ENCODE results near the gene TMC2. TPM values are rescaled to one million over a fixed set of nuclear protein-coding genes. Genes with fewer than 3 reads are reported as not detected.

The TMC2 gene
- total and polyA plus RNA-seq, 7 experiments from 2014 or later: 0.15 TPM; not detected in 6

Small RNA genes within 50 kb of the gene (microRNA-seq; reads per million reads assigned to microRNA genes)
- gene MIR1292 (ENCODE audit: borderline microRNAs expressed): 7.3 reads per million, percentile 11 among the genes with 10 or more reads in this experiment

Other genes starting within 250 kb of the TMC2 start
- not detected for gene TGM3, start 240.6 kb upstream of the TMC2 start, total RNA-seq
- not detected for gene TGM3, start 240.6 kb upstream of the TMC2 start, polyA plus RNA-seq
- not detected for gene TGM6, start 155.7 kb upstream of the TMC2 start, total RNA-seq
- gene TGM6, start 155.7 kb upstream of the TMC2 start, polyA plus RNA-seq: not detected
- 100 to 1,000 TPM in 3 of 5 experiments, 10 to 100 TPM in 2; 83.5 to 323 (median 118) TPM for gene SNRPB, start 65.8 kb upstream of the TMC2 start, total RNA-seq
- gene SNRPB, start 65.8 kb upstream of the TMC2 start, polyA plus RNA-seq: 100 to 1,000 TPM; 230 to 231 TPM
- 10 to 100 TPM in 4 of 5 experiments, 1 to 10 TPM in 1; 7.5 to 14.4 (median 11.8) TPM for gene ZNF343, start 27.7 kb upstream of the TMC2 start, total RNA-seq
- gene ZNF343, start 27.7 kb upstream of the TMC2 start, polyA plus RNA-seq: 1 to 10 TPM; 3.7 to 8.8 TPM
- gene NOP56, start 116.1 kb downstream of the TMC2 start, total RNA-seq: 100 to 1,000 TPM; 216 to 375 (median 287) TPM
- 100 to 1,000 TPM in 1 of 2 donors, 10 to 100 TPM in 1; 89.0 to 129 TPM for gene NOP56, start 116.1 kb downstream of the TMC2 start, polyA plus RNA-seq
- gene IDH3B, start 127.6 kb downstream of the TMC2 start, total RNA-seq: 100 to 1,000 TPM; 105 to 161 (median 107) TPM
- gene IDH3B, start 127.6 kb downstream of the TMC2 start, polyA plus RNA-seq: 100 to 1,000 TPM; 101 to 135 TPM
- 10 to 100 TPM in 1 of 5 experiments, 1 to 10 TPM in 4; 5.2 to 10.5 (median 7.7) TPM for gene EBF4, start 156.2 kb downstream of the TMC2 start, total RNA-seq
- under 1 TPM; 0.09 to 0.33 TPM for gene EBF4, start 156.2 kb downstream of the TMC2 start, polyA plus RNA-seq

Data from naive thymus-derived CD4-positive, alpha-beta T cell (primary cell).